Measurements from ENCODE around the gene CBR1. TPM values are rescaled to one million over a fixed set of nuclear protein-coding genes. Genes with fewer than 3 reads are reported as not detected.

Gene CBR1
- total and polyA plus RNA-seq, 9 of the 15 experiments (the other 6 are each of a cell fraction or from before 2014, with no cell fraction given): 2.5 to 33.8 (median 15.1) TPM

DNA sequence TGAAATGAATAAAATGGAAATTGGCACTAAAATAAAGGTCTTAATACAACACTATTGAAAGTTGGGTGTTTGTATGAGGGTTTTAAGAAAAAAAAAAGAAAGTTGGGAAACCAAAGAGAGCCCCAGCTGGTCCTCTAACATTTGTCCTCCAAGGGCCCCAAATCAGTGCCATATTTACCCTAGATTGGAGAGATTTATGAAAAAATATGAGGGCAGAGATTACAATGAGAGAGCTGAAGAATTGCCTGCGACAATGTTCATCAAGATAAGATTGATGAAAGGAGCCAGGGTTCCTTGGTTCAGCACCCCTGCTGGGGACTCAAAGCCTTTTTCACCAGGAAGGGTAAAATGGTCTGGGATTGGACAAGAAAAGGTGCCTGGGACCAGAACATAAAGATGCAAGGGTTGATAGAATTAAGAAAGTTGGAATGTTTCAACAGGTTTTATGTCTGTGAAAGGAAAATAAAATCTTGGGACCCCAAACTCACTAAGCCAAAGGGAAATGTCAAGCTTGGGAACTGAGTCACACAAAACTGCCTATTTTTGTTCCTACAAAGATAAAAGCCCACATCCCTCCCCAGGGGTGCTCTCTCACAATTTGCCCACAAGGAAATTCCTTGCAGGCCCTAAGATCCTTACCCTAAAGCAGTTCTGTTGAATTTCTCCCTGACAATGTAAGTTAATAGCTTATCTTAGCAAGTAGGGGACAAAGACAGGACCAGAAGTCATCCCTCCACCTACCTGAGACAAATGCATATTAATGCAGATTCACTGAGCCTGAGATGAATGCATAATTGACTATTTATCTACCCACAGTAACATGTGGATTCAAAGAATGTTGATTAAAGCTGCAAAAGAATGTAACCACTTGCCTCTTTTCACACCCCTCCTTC is 26.8 kb downstream of the CBR1 start:
- no peaks in the 10 kb centered on the region for H3K36me3 ChIP-seq (ENCODE audit: control insufficient read depth, insufficient read depth, low read length)
- no peak overlapping the region for H2AFZ ChIP-seq (ENCODE audit: low read depth, low read length)
- in situ Hi-C loops (cut with MboI) (no loop called here), intact Hi-C loops (cut with micrococcal nuclease) (no loop called here)
- H3K4me2 ChIP-seq (ENCODE audit: insufficient read depth, low read length): no peak overlapping the region
- TF ChIP-seq TFAP4 (CRISPR knock-in tag; IDR thresholded peaks at IDR 0.05; ENCODE audit: borderline replicate concordance) (no peak), FOXA3 (CRISPR knock-in tag; conservative IDR thresholded peaks at IDR 0.05 in 1 of 2, IDR thresholded peaks at IDR 0.05 in 1 of 2) (peak in 1 of 2 experiments; percentile 27; a peak in 1 of 4 replicates), KDM1A (IDR thresholded peaks at IDR 0.05) (peak; percentile 52 to 56; a peak in 2 of 4 replicates), BCL6 (CRISPR knock-in tag; IDR thresholded peaks at IDR 0.05) (no peak), ZBTB49 (CRISPR knock-in tag; IDR thresholded peaks at IDR 0.05; ENCODE audit: borderline replicate concordance) (no peak), RCOR1 (IDR thresholded peaks at IDR 0.05; ENCODE audit: borderline replicate concordance in 1 of 2, low read depth in 2 of 2, low read length in 2 of 2) (peak in 1 of 2 experiments; percentile 64; a peak in 2 of 4 replicates), CTBP1 (IDR thresholded peaks at IDR 0.05; ENCODE audit: borderline replicate concordance) (no peak)
- no peaks in the 10 kb centered on the region for H3K9me1 ChIP-seq (ENCODE audit: control insufficient read depth, insufficient read depth, low read length)
- H3K4me1 ChIP-seq (replicated peaks in 1 of 2; ENCODE audit: control insufficient read depth in 2 of 2, insufficient read depth in 2 of 2, low read length in 2 of 2): no peaks in the 10 kb centered on the region; a peak in 2 of 5 replicates
- no peak overlapping the region for H3K4me3 ChIP-seq
- H3K79me2 ChIP-seq (ENCODE audit: control insufficient read depth, insufficient read depth, low read length): no peaks in the 10 kb centered on the region
- ATAC-seq: no peak
- peaks cover 8% of the 10 kb centered on the region for H3K9me3 ChIP-seq (replicated peaks; ENCODE audit: control insufficient read depth, insufficient read depth, low read depth, low read length)
- H3K27ac ChIP-seq (ENCODE audit: extremely low read depth, low read depth, low read length): no peak overlapping the region
- WGBS (ENCODE audit: insufficient coverage, low coverage, missing lambda C conversion rate): 0% methylated on average over 1 of the region's 1 CpG
- H3K9ac ChIP-seq (ENCODE audit: insufficient read depth in 1 of 2, low read depth in 2 of 2, low read length in 2 of 2): no peak overlapping the region
- H3K27me3 ChIP-seq (ENCODE audit: control insufficient read depth in 2 of 2, insufficient read depth in 2 of 2, low read length in 2 of 2): peaks cover 0 to 2% of the 10 kb centered on the region in 2 experiments; a peak in 1 of 5 replicates
- no TSS peak for BruUV-seq (replicated peaks)
- CTCF ChIA-PET (ENCODE audit: low intra/inter-chr PET ratio): no interaction called here
- H4K20me1 ChIP-seq (replicated peaks; ENCODE audit: control insufficient read depth, insufficient read depth, low read length): no peaks in the 10 kb centered on the region
- POLR2A ChIA-PET: interaction anchor here (0.6 to 0.7 kb wide), 3 partner anchors 27 to 390 kb away, joined by 4 to 5 read pairs (median 5); partner anchors contain the start of gene CBR1
- FAIRE-seq: no peak
- DNase-seq (ENCODE audit: extremely low read depth in 1 of 4, low spot score in 3 of 4): no peak

Data from K562 (cell line).